ENCODE results near the gene SOX5. TPM values are rescaled to one million over a fixed set of nuclear protein-coding genes. Genes with fewer than 3 reads are reported as not detected.

SOX5 gene
- total and polyA plus RNA-seq, 2 of the 8 experiments (the other 6 are each of a cell fraction or from before 2014, with no cell fraction given) = 2.2 to 2.6 TPM

DNA sequence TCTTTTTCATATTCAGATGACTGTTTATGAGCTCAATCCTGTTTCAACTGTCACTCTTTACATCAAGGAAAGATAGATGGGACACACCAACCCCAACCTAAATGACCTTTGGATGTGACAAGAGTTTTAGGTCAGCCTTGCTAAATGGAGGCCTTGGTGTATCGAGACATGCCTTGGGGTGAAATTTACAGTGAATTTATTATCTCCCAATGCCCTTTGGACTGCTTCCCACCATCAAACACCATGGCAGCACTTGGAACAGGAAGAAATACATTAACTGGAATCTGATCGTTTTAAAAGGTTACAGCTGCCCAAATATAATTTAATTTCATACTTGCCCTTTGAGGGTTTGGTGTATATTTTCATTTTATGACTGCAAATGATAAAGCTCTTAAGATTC is 327.6 kb downstream of the SOX5 start (continued):
- TF ChIP-seq, protein P1, sequence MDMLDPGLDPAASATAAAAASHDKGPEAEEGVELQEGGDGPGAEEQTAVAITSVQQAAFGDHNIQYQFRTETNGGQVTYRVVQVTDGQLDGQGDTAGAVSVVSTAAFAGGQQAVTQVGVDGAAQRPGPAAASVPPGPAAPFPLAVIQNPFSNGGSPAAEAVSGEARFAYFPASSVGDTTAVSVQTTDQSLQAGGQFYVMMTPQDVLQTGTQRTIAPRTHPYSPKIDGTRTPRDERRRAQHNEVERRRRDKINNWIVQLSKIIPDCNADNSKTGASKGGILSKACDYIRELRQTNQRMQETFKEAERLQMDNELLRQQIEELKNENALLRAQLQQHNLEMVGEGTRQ (IDR thresholded peaks at IDR 0.05; ENCODE audit: low read length) = no peak
- no peak for TF ChIP-seq EGR1 (IDR thresholded peaks at IDR 0.05; ENCODE audit: borderline replicate concordance, low read depth, low read length)
- no peak for TF ChIP-seq JUND (IDR thresholded peaks at IDR 0.05; ENCODE audit: low read length)
